Stimulated activated CD8-positive, alpha-beta memory T cell treated with anti-CD3 and anti-CD28 coated beads, Interleukin-7, amount 100 ng/mL, for 1 hour (primary cell): ENCODE data around the gene ARIH2.

Source experiments
- DNase-seq, 2 donors: peaks; one replicate each; pipeline ENCODE4 v3.0.0-alpha.2; 2020; ENCODE audit warnings: low read depth in 2 of 2

Gene ARIH2

DNA sequence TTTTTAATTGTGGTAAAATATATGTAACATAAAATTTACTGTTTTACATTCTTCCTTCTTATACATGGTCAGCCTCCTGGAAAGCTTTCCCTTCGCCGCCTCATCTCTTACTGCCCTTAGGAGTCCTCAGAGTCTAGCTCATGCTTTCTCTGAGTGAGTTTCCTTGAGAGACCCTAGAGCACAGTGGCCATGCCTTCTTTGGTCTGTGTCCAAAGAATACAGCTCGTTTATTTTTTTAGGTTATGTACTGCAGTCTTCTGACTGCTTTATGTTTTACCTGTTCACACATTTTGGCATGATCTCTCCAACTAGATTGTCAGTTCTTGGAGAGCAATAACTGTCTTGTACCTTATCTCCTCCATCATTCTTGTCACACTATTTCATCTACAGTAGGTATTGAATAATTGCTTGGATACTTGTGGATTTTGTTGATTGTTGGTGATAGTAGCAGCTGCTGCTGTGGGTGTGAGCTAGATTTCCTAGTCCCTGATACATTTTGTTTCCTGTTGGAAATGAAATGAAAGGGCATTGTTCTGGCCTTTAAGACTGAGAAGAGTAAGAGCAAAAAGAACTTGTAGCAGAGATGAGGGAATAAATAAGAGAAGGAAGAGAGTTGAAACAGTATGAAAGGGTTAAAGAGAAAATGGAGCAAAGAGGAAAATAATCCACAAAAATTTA is 10.9 kb downstream of the ARIH2 start:
- no peak for DNase-seq

DNA sequence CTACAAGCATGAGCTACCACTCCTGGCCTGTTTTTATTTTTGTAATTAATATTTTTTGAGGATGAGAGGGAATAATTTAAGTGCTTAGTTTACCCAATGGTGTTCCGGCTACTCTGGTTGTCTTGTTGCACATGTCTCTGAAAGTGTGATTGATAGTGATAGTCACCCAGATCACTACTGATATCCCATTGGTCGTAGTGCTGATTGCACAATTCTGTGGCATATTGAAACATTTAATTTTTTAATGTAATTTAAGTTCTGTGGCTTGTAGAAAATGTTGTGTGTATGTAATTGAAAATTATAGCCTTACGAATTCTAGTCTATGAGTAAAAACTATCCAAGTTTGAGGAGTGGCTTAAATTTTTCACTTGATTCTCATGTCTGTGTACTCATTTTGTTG is 11.9 kb downstream of the ARIH2 start:
- no peak for DNase-seq

DNA sequence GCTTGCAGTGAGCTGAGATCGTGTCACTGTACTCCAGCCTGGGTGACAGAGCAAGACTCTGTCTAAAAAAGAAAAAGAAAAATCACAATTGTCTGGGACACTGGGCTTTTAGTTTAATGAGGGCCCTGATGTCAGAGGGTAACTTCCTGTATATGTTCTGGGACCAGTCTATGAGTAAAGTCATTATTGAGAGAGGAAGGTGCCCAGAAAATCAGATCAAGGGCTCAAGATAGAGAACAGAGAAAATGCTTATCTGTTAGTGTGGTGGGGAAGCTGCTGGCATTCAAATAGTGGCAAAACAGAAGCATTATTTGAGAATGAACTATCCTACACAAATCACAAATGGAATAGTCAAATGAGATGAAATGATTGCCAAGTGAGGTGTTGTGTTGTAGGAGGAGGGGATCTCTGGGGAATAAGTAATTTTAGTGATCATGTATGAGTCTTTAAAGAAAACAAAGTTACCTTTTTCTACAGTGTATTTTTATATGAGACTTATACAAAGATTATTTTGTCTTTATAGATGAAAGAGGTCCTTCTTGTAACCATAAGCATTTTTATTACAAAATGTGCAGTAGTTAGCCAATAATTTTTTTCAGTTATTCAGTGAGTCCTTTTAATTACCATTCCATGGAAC is 13.4 kb downstream of the ARIH2 start:
- DNase-seq = no peak

DNA sequence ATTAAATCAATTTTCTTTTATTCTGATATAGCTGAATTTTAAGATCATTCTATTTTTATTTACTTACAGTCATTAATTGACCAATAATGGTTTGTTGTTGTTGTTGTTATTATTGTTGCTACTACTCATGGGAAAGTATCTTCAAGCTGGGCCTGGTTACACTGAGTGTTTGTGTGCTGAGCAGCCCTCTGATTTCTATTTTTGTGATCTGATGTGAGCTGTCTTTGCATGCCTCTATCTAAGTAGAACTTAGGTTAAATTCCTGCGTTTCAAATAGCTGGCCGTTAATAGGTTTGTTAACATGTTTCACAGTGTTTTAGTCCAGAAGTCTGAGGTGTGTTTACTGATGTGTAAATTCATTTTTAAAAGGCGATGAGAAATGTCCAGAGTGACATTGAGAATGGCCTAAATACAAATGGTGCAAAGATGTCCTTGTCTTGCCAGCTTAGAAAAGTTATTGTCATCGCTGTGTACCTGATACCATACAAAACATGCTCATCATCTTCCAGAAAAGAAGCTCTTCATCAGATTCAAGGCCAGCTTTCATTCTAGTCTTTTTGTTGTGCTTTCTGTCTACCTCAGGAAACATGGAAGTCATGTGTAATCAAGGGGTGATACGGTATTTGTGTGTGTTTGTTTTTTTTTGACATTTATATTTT is 15.8 kb downstream of the ARIH2 start:
- DNase-seq = no peak

DNA sequence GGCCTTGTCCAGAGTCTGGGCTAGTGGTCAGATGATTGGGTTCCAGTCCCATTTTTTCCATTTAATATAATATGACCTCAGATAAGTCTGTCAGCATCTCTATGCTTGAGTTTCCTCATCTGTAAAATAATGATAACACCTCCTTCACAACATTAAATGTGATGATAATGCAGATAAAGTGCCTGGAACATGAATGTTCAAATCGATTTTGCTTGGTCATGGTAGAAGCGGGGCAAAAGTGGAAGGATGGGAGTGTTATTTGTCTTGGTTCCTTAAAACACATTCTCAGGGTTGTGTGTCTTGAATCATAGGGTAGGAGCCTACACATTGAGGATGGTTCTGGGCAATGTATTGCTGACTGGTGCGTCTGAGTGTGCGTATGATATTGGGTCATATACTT is 16.9 kb downstream of the ARIH2 start:
- DNase-seq = no peak

DNA sequence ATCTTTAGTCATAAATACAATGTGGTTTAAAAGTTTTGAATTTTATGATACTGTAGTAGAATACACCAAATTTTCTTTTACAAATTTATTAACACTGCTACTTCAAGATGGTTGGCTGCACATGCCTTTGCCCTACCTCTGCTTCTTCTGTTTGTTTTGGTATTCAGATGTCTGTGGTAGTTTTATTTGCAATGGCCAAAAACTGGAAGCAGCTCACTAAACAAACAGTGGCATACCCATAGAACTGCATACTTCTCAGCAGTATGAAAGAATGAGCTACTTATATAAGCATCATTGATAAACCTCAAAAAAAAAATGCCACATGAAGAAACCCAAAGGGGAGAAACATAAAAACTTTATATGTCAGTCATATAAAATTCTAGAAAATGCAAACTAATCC is 19.5 kb downstream of the ARIH2 start:
- no peak for DNase-seq

DNA sequence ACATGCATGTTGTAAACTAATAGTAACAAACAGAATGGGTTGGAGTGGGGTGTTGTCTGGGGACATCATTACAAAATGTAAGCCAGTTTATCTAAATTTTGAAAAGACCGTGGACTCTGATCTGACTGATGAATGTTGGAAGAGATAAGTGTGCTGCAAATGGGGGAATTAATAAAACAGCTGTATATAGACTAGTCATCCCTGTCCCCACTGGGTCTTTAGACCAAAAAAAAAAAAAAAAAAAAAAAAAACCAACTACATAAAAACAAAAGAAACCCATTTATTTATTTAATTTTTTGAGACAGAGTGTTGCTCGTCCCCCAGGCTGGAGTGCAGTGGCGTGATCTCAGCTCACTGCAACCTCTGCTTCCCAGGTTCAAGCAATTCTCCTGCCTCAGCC is 20.0 kb downstream of the ARIH2 start:
- DNase-seq = no peak

DNA sequence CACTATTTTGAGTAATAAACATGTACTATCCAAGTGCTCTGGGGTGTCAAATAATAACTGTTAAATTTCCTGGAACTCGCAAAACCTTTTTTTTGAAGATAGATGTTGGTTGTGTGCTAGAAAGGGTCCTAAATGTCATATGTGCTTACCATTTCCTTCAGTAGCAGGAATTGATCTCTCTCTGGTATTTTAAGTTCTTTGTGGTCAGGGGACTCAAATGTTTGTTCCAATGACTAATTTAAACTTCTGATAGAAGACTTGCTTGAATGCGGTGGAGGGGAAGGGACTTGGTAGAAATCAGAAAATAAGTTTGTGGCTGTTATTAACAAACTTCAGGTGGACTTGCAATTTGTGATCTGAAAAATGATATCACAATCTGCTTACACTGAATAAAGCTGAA is 26.8 kb downstream of the ARIH2 start:
- no peak for DNase-seq

DNA sequence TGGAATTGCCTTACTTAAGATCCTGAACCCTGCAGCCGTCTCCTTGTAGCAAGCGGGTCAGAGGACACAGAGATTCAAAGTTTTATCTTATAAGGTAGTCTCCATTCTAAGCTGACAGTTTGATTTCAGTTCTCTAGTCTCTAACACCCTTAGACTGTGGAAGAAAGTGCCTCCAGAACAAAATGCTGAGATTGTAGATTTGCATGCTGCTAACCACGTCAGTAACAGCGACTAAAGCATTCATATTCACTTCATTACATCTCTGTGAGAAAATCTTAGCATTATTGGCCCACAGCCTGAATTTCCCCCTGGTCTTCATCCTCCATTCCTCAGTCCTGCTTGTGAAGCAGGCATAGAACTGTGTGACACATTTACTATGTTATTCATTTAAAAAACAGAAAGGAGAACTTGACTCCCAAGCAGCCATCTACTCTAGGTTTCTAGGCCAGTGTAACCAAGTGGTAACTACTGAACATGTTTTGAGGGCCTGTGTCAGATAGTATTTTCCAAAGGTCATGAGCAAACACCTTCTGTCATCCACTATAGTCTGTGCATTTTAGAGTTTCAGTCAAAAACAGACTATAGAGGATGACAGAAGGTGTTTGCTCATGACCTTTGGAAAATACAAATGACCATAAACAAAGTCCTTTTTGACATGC is 27.4 kb downstream of the ARIH2 start:
- DNase-seq = no peak

DNA sequence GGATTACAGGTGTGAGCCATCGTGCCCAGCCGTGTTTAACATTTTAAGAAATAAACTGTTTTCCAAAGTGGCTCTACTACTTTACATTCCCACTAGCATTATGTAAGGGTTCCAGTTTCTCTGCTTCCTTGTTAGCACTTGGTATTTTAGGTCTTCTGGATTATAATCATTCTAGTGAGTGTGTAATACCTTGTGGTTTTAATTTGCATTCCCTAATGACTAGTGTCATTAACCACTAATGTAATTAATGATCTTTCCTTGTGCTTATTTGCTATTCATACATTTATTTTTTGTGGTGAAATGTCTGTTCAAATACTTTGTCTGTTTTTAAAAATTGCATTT is 30.7 kb downstream of the ARIH2 start:
- DNase-seq = no peak

DNA sequence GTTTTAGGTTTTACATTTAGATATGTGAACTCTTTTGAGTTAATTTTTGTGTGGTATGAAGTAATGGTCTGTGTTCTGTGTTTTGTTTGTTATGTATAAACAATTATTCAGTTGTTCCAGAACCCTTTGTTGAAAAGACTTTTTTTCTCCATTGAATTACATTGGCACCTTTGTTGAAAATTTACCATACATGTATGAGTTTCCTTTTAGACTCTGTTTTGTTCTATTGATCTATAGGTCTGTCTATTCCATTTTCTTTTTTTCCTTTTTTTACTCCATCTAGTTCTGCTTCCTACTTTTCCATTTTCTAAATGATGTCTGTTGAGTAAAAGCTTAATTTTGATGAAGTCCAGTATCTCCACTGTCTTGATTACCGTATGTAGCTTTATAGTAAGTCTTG is 31.4 kb downstream of the ARIH2 start:
- no peak for DNase-seq

DNA sequence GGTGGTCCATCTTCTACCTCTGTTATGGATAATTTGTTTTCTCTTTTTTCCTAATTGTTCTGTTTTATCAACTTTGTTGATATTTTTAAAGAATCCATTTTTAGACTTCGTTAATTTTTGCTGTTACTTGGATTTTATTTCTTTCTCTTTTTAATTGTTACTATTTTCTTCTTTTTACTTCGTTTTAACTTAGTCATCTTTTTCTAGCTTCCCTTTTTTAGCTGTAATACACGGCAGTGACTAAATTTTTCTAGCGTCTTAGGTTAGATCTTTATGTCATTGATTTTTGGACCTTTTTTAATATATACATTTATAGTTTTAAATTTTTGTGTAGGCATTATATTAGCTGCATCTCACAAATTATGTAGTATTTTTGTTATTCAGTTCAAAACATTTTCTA is 33.1 kb downstream of the ARIH2 start:
- no peak for DNase-seq

DNA sequence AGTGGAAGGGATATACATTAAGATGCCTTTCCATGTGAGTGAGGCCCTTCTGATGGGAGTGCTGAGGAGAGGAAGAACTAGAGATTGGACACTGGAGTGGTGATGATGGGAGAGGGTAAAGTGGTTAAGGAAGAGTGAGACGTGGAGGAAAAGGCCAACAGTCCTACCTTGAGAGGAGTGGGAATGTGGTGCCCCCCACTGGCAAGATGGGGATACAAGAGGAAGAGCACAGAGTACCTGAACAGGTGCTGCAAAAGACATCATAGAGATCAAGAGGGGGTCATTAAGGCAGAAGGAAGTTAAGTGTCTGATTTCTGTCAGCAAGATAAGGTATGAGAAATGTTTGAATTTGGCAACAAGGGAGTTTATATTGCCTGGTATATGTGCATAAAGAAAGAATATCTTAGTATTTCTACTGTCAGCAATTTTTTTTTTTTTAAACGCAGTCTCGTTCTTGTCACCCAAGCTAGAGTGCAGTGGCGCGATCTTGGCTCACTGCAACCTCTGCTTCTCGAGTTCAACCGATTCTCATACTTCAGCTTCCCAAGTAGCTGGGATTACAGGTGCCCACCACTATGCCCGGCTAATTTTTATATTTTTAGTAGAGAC is 34.0 kb downstream of the ARIH2 start:
- DNase-seq = peak; percentile 6 to 17

DNA sequence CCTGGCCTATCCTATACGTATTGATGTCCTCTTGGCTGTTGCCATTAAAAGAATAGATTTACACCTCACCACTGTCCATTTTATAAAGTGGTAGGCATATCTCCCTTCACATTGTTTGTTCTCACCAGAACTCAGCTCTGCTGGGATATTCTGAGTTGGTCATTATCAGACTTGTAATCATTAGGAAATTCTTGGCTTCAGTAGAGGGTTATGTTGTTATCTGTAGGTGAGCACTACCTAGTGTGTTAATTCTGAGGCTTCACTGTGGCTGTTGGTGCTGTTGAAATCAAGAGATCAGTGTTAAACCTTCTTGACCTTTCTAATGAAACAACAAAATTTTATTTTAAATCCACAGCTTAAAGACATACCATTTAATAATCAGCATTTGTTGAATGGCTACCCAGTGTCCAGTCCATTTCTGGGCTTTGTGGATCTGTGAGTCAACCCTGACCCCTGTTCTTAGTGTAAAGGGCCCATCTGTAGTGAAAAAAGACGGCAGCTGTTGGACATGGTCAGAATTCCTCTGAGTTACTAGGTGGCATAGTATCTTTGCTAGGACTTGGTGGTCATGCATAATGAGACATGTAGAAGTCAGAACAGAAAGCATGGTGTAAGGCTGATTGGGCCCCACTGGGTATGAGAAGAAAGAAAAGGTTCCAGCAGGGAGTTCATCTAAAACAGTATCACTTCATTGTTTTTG is 38.5 kb downstream of the ARIH2 start:
- DNase-seq = no peak

DNA sequence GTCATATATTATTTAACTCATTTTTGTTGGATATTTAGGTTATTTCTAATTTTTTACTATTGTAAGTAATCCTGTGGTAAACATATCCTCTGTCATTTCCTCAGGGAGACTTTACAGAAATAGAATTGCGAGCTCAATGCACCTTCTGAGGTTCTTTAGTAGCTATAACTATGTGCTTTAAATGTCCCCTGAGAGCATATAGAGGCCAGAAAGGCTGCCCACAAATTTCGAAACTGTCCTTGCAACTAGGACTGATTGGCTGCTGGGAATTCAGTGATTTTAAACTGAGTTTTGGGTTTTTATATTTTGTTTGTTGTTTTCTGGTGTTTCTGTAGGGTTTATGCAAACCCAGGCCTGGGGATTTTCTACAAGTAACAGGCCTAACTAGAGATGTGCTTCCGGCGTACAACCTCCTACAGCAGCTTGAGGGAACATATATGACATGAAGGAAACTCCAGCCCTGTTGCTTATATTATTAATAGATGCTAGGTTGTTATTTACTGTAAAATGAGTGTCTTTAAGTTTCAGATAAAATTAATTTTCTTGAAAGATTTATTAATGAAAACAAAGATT is 42.3 kb downstream of the ARIH2 start:
- no peak for DNase-seq

DNA sequence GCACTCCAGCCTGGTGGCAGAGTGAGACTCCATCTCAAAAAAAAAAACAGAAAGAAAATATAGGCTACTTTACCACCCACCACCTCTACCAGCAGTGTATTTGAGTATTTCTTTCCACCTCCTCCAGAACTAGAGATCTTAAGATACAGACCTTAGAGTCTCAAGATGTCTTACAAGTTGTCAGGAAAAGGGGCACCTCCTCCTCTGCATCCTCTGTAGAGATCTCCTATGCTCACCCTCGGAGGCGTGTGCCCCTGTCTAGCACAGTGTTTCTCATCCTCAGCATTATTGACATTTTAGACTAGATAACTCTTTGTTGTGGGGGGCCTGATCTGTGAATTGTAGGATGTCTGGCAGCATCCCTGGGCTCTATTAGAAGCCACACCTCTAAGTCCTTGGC is 43.7 kb downstream of the ARIH2 start:
- no peak for DNase-seq

DNA sequence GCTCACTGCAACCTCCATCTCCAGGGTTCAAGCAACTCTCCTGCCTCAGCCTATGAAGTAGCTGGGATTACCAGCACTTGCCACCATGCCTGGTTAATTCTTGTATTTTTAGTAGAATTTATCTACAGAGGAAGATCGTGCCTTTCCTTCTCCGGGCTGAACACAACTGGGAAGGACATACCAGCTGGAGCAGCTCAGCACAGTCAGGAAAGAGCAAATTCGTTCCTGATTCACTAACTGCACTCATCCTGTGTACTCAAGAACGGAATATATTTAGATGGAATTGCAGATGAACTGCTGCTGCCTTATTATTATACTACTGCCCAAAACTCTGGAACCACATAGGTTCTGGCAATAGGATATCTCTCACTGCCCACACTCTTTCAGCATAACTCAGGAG is 44.3 kb downstream of the ARIH2 start:
- DNase-seq = no peak

DNA sequence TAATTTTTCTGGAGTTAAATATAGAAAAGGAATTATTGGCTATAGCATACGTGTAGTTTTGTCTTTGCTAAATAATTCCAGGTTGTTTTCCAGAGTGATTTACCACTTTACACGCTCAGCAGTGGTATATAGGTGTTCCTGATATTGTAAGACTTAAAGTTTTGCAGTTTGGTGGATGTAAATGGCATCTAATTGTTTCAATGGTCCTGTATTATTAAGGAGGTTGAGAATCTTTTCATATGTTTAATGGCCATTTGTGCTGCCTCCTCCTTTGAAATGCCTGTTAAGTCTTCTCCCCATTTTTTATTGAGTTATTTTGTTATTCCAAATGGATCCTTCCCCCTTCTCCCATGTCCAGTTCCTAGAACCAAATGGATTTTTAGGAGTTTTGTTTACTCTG is 44.9 kb downstream of the ARIH2 start:
- DNase-seq = no peak

DNA sequence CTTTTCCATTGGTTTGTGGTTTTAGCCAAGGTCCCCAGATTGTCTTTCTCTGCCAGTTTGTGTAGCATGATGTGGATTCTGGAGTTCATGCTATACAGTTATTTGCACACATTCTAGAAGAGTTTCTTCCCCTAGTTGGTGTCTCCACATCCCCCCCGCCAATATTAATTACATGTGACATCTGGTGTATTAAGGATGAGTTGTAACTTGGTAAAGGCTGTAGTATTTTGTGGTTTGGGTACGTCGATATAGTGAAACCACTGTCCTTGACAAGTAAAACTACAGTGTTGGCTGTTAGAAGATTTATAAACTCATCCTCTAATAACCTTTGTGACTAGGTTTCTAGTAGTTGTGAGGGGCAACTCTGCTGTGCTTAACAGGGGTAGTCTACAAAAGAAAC is 47.7 kb downstream of the ARIH2 start:
- no peak for DNase-seq

DNA sequence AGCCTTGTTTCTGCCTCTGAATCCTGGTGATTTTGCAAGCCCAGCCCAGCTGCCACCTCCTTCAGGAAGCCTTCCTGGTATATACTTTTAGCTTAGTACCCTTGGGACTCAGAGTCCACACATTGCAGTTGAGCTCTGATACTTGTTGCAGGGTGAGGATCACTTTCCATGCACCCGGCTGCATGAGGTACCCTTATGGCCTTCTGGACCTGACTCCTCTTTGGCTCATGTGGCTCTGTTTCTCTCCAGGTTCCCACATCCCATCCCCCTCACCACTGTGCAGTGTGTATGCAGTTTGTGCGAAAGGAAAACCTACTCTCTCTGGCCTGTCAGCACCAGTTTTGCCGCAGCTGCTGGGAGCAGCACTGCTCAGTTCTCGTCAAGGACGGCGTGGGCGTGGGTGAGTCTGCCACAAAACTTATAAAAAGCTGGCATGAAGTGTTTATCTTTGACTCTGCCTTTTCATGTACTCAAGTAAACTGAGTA is 48.3 kb downstream of the ARIH2 start:
- no peak for DNase-seq

DNA sequence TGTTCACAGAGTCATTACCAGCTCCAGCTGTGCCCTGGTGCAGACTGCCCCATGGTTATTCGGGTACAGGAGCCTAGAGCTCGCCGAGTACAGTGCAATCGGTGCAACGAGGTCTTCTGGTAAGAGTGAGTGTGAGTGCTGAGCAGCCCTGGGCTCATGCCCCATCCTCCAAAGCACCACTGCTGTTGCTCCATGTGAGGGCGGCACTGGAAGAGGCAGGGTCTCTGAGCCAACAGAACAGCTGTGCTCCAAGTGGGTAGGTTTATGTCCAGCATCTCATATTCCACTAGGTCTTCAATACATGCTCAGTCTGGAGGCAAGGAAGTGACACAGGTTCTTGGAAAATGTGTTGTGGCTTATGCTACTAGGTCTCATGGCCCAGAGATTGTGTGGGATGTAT is 51.9 kb downstream of the ARIH2 start:
- no peak for DNase-seq
